NCI-H1694 treated with DMSO at 0.1 percent for 48 hours (cell line): ENCODE measurements around the gene LNX1.

Experiments
- DNase-seq: peaks from one replicate; lab custom pipeline; 2025; lab: John Stamatoyannopoulos, UW

LNX1 gene

GRCh38 chr4:53532521-53532920 lies 58.8 kb downstream of the LNX1 start:
- no peak for DNase-seq

GRCh38 chr4:53531585-53532224 lies 59.6 kb downstream of the LNX1 start:
- DNase-seq: no peak

GRCh38 chr4:53529025-53529424 lies 62.3 kb downstream of the LNX1 start:
- DNase-seq: no peak

- no peak for DNase-seq
Measured at GRCh38 chr4:53527930-53528329, 63.4 kb downstream of the LNX1 start.

- DNase-seq: no peak
Measured at GRCh38 chr4:53527326-53527725, 64.0 kb downstream of the LNX1 start.

GRCh38 chr4:53522334-53522733 lies 69.0 kb downstream of the LNX1 start:
- DNase-seq: no peak

GRCh38 chr4:53520116-53520515 lies 71.2 kb downstream of the LNX1 start:
- no peak for DNase-seq

GRCh38 chr4:53518807-53519206 lies 72.5 kb downstream of the LNX1 start:
- DNase-seq: no peak

GRCh38 chr4:53515076-53515475 lies 76.2 kb downstream of the LNX1 start:
- no peak for DNase-seq

- DNase-seq: no peak
Measured at GRCh38 chr4:53514509-53514908, 76.8 kb downstream of the LNX1 start.

- DNase-seq: no peak
Measured at GRCh38 chr4:53512608-53513007, 78.7 kb downstream of the LNX1 start.

- DNase-seq: no peak
Measured at GRCh38 chr4:53511014-53511413, 80.3 kb downstream of the LNX1 start.

- DNase-seq: no peak
Measured at GRCh38 chr4:53510321-53510720, 81.0 kb downstream of the LNX1 start.

GRCh38 chr4:53508446-53508845 lies 82.8 kb downstream of the LNX1 start:
- DNase-seq: no peak

- no peak for DNase-seq
Measured at GRCh38 chr4:53507671-53508286, 83.5 kb downstream of the LNX1 start.

- DNase-seq: no peak
Measured at GRCh38 chr4:53507058-53507457, 84.2 kb downstream of the LNX1 start.

GRCh38 chr4:53505947-53506346 lies 85.3 kb downstream of the LNX1 start:
- no peak for DNase-seq

GRCh38 chr4:53502094-53502493 lies 89.2 kb downstream of the LNX1 start:
- DNase-seq: no peak

- no peak for DNase-seq
Measured at GRCh38 chr4:53501561-53501960, 89.7 kb downstream of the LNX1 start.

GRCh38 chr4:53500546-53500945 lies 90.7 kb downstream of the LNX1 start:
- no peak for DNase-seq

- DNase-seq: no peak
Measured at GRCh38 chr4:53499791-53500190, 91.5 kb downstream of the LNX1 start.

GRCh38 chr4:53498706-53499105 lies 92.6 kb downstream of the LNX1 start:
- no peak for DNase-seq

GRCh38 chr4:53497487-53498244 lies 93.6 kb downstream of the LNX1 start:
- no peak for DNase-seq
